Sigmoid colon (tissue), 4 donors: ENCODE results near the gene ACTG1.
"Not testable (repeated sequence)": the region's sequence is repeated elsewhere in the genome, so short reads cannot be mapped to it uniquely, and the experiment has no call there.

Source experiments
- CTCF ChIP-seq, 4 experiments: fragments of 450-650 bp in 3 of 4; fragments of 200-600 bp in 1 of 4; IDR thresholded peaks; one replicate each; pipeline ENCODE4 v1.5.1; 2016 to 2019; ENCODE audit warnings: antibody characterized with exemption in 4 of 4, mild to moderate bottlenecking in 3 of 4, moderate library complexity in 2 of 4
- EP300 ChIP-seq, 4 donors: sonication (generic); formaldehyde crosslinking; IDR thresholded peaks; one replicate each; pipeline ENCODE4 v1.6.1; 2017; ENCODE audit warnings: antibody characterized with exemption in 4 of 4
- POLR2A ChIP-seq, 2 donors: fragments of 450-650 bp; IDR thresholded peaks; one replicate each; pipeline ENCODE4 v1.6.1; 2016; ENCODE audit warnings: antibody characterized with exemption in 2 of 2, mild to moderate bottlenecking in 2 of 2, moderate library complexity in 2 of 2
- POLR2AphosphoS5 ChIP-seq, 4 donors: sonication (generic); formaldehyde crosslinking; IDR thresholded peaks; one replicate each; pipeline ENCODE4 v1.6.1; 2017; ENCODE audit warnings: antibody characterized with exemption in 4 of 4

DNA sequence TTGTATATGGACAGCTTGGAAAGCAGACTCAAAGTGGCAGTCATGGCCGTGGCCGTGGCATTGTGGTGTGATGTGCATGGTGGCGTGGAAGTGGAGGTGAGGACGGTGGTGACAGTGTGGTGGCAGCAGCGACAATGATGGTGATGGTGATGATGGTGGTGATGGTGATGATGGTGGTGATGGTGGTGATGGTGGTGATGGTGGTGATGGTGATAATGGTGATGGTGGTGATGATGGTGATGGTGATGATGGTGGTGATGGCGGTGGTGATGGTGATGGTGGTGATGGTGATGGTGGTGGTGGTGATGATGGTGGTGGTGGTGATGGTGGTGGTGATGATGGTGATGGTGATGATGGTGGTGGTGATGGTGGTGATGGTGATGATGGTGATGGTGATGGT, 18.4 kb upstream of the ACTG1 start:
- TF ChIP-seq CTCF, POLR2A, EP300, POLR2AphosphoS5 (IDR thresholded peaks at IDR 0.05): not testable (repeated sequence)
